Nephron progenitor cell (in vitro differentiated cells): Measurements from ENCODE around the gene CEP128.

Experiments
- DNase-seq: peaks from one replicate; pipeline ENCODE4 v3.0.0; 2021
- H3K27ac Mint-ChIP-seq: 2 replicates; pipeline ENCODE4 v1.8.0; 2021; ENCODE audit warnings: mild to moderate bottlenecking, moderate library complexity, mixed read lengths
- H3K27me3 Mint-ChIP-seq: 2 replicates; pipeline ENCODE4 v1.8.0; 2021; ENCODE audit warnings: mild to moderate bottlenecking, low read depth, mixed read lengths; ENCODE audit not compliant: poor library complexity
- H3K36me3 Mint-ChIP-seq: 2 replicates; pipeline ENCODE4 v1.8.0; 2021; ENCODE audit warnings: low read depth, mixed read lengths
- H3K4me1 Mint-ChIP-seq: 2 replicates; pipeline ENCODE4 v1.8.0; 2021; ENCODE audit warnings: mixed read lengths
- H3K4me3 Mint-ChIP-seq: 2 replicates; pipeline ENCODE4 v1.8.0; 2021; ENCODE audit warnings: mild to moderate bottlenecking, moderate library complexity, mixed read lengths
- H3K9me3 Mint-ChIP-seq: 2 replicates; pipeline ENCODE4 v1.8.0; 2021; ENCODE audit warnings: mild to moderate bottlenecking, moderate library complexity, mixed read lengths
- TF ChIP-seq, protein P1 (sequence below): fragments of 200-600 bp; sonication (generic); IDR thresholded peaks from 2 replicates; pipeline ENCODE4 v1.5.0; 2021; ENCODE audit warnings: antibody characterized with exemption

The CEP128 gene

GRCh38 chr14:80602946-80603345 lies 338.6 kb downstream of the CEP128 start:
- Mint-ChIP-seq H3K4me3 (no peak overlapping the region), H3K36me3 (no peaks in the 10 kb centered on the region), H3K27ac (no peak overlapping the region), H3K9me3 (no peaks in the 10 kb centered on the region), H3K4me1 (no peaks in the 10 kb centered on the region), H3K27me3 (no peaks in the 10 kb centered on the region)
- TF ChIP-seq, protein P1, sequence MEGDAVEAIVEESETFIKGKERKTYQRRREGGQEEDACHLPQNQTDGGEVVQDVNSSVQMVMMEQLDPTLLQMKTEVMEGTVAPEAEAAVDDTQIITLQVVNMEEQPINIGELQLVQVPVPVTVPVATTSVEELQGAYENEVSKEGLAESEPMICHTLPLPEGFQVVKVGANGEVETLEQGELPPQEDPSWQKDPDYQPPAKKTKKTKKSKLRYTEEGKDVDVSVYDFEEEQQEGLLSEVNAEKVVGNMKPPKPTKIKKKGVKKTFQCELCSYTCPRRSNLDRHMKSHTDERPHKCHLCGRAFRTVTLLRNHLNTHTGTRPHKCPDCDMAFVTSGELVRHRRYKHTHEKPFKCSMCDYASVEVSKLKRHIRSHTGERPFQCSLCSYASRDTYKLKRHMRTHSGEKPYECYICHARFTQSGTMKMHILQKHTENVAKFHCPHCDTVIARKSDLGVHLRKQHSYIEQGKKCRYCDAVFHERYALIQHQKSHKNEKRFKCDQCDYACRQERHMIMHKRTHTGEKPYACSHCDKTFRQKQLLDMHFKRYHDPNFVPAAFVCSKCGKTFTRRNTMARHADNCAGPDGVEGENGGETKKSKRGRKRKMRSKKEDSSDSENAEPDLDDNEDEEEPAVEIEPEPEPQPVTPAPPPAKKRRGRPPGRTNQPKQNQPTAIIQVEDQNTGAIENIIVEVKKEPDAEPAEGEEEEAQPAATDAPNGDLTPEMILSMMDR = no peak
- DNase-seq = no peak

DNA sequence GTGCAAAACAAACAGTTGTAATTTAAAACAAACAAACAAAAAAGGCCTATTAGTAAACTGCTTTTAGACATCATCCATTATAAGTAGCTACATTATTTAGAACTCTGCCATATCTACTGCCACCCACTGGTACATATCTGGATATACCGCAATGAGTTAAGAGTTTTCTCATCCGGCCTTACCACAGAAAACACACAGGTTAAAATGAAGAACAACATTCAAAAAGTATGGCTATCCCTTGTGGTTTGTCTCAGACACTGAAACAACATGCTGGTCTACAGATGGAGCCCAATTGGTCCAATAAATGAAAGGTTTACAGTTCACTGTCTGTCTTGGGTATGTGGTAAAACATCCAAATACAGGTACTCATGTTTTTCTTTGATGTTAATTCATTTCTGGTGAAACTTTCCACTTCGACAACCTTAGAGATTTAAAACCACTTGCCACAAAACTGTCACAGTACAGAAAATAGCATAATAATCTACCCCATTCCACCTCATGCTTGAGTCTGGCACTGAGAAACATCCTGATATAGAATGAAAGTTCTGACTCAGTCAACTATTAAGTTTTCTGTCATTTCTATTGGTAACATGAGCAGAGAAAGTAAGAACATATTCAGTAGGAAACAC lies 354.3 kb downstream of the CEP128 start:
- TF ChIP-seq, protein P1 = peak; percentile 40
- Mint-ChIP-seq H3K36me3 (peaks cover 8% of the 10 kb centered on the region), H3K4me1 (no peaks in the 10 kb centered on the region), H3K4me3 (no peak overlapping the region), H3K27me3 (no peaks in the 10 kb centered on the region), H3K27ac (no peak overlapping the region), H3K9me3 (peaks cover 22% of the 10 kb centered on the region)
- DNase-seq = no peak

DNA sequence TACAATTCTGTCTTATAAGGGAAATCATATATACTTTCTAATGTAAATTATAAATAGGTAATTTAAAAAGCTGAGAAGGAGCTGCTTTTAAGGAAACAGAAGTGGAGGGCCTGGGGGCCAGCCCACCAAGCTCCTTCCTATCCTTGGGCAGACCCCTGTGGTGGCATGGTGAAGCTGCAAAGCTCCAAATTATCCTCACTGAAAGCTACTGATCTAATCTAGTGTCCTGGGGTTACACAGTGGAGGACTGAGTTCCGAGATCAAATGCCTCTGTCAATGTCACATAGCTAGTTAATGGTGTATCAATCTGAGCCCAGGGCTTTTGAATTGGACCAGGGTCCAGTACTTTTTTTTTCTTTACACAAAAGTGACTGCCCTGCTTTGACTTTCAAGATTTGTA lies 355.4 kb downstream of the CEP128 start:
- no peak overlapping the region for H3K27ac Mint-ChIP-seq
- H3K4me1 Mint-ChIP-seq = no peaks in the 10 kb centered on the region
- H3K36me3 Mint-ChIP-seq = peaks cover 8% of the 10 kb centered on the region
- no peaks in the 10 kb centered on the region for H3K27me3 Mint-ChIP-seq
- DNase-seq = no peak
- TF ChIP-seq, protein P1 = no peak
- peaks cover 12% of the 10 kb centered on the region for H3K9me3 Mint-ChIP-seq
- no peak overlapping the region for H3K4me3 Mint-ChIP-seq

GRCh38 chr14:80585506-80585835 lies 356.1 kb downstream of the CEP128 start:
- Mint-ChIP-seq H3K9me3 (peaks cover 6% of the 10 kb centered on the region), H3K36me3 (peaks cover 6% of the 10 kb centered on the region), H3K27ac (no peak overlapping the region), H3K4me3 (no peak overlapping the region), H3K27me3 (no peaks in the 10 kb centered on the region), H3K4me1 (no peaks in the 10 kb centered on the region)
- TF ChIP-seq, protein P1 = no peak
- DNase-seq = no peak

DNA sequence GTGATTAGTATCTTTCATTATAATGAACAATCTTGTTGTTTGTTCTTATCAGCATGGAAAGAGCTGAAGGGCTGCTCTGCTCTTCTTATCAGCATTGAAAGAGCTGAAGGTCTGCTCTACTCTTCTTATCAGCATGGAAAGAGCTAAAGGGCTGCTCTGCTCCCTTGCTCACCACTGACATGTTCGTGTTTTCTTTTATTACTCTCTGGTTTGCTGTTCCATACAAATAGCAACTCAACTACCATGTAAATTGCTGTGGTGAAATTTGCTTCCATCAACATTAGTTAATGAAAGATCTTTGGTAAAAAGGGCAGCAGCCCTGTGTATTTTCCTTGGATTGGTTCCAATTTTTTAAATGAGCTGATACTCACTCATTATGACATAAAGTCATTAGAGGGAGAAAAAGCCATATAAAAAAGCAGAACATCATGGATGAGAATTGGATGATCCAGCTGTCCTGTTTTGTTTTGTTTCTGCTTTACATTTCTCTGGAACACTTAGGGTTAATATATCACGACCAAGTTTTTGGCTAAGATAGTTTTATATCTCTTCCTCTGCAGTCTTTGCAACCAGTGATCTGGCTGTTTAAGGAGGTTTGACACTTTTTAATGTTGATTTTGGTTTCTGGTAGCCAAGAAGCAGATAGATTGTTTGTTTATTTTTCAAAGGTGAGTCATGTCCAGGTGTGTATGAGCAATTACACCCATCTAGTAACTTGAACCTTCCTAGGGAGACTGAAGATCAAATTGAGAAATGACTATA lies 356.6 kb downstream of the CEP128 start:
- Mint-ChIP-seq H3K36me3 (peaks cover under 1% of the 10 kb centered on the region), H3K4me1 (no peaks in the 10 kb centered on the region), H3K27ac (no peak overlapping the region), H3K4me3 (no peak overlapping the region), H3K27me3 (no peaks in the 10 kb centered on the region), H3K9me3 (peaks cover under 1% of the 10 kb centered on the region)
- TF ChIP-seq, protein P1 = no peak
- no peak for DNase-seq

DNA sequence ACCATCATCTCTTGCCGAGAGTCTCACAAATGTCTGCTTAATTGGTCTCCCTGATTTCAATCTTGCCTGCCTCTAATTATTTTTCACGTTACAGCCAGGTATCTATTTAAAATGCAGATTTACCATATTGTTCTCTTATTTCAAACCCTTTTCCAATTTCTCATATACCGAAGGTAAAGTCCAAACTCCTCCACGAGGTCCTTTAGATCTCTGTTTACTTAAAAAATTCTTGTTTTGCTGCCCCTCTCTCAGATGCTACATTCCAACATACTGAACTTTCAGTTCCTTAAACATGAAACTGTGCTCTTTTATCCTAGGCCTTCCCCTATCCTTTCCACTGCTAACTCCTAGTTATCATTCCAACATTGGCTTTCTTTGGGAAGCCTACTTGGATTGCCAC lies 363.9 kb downstream of the CEP128 start:
- no peaks in the 10 kb centered on the region for H3K9me3 Mint-ChIP-seq
- H3K27ac Mint-ChIP-seq = no peak overlapping the region
- no peak for DNase-seq
- peaks cover 4% of the 10 kb centered on the region for H3K4me1 Mint-ChIP-seq
- no peaks in the 10 kb centered on the region for H3K27me3 Mint-ChIP-seq
- TF ChIP-seq, protein P1 = no peak
- no peaks in the 10 kb centered on the region for H3K36me3 Mint-ChIP-seq
- H3K4me3 Mint-ChIP-seq = no peak overlapping the region
